Measurements from ENCODE around the gene TRABD2B. TPM values are rescaled to one million over a fixed set of nuclear protein-coding genes. Genes with fewer than 3 reads are reported as not detected.
A peak's percentile ranks its signal among the peaks of the same experiment; 100 is the strongest.

Gene TRABD2B
- total RNA-seq, 4 donors from 2014 or later = 0.05 to 0.15 (median 0.12) TPM

DNA sequence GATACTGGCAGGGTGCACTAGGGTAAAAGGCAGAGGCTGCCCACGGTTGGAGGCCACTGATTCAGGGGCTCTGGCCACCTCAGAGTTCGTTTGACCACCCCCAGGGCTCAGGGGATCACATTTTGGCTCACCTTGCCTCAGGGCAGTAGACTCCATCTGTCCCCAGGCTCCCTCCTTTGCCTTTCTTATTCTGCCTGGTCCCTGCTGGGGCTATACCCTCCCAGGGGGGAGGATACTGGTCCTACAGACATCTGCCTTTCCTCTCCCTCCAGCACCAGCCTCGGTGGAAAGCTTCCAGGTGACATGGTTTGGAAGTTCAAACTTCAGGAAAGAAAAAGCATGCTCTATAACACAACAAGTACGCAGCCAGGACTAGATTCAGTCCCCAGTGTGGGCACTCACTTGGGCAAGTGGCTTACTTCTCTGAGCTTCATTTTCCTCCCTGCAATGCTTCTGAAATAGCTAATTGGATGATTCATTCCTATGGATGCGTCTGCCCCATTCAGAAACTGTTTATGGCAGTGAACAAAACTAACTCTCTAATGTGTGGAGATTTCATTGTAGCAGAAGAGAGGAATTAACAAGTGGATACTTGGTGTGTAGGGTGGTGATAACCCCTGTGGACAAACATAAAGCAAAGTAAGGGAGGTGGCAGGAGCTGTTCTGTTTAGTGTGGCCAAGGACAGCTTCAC lies 154.8 kb downstream of the TRABD2B start:
- no peaks in the 10 kb centered on the region for H3K36me3 ChIP-seq
- H3K4me3 ChIP-seq = no peak overlapping the region
- in situ Hi-C loops (cut with MboI; ENCODE audit: low sequenced_read_pairs in 4 of 4) (no loop called here), intact Hi-C loops (cut with DNase I; ENCODE audit: low total_unique reads) (no loop called here)
- ATAC-seq (no peak), DNase-seq (no peak)
- TF ChIP-seq, protein P1, sequence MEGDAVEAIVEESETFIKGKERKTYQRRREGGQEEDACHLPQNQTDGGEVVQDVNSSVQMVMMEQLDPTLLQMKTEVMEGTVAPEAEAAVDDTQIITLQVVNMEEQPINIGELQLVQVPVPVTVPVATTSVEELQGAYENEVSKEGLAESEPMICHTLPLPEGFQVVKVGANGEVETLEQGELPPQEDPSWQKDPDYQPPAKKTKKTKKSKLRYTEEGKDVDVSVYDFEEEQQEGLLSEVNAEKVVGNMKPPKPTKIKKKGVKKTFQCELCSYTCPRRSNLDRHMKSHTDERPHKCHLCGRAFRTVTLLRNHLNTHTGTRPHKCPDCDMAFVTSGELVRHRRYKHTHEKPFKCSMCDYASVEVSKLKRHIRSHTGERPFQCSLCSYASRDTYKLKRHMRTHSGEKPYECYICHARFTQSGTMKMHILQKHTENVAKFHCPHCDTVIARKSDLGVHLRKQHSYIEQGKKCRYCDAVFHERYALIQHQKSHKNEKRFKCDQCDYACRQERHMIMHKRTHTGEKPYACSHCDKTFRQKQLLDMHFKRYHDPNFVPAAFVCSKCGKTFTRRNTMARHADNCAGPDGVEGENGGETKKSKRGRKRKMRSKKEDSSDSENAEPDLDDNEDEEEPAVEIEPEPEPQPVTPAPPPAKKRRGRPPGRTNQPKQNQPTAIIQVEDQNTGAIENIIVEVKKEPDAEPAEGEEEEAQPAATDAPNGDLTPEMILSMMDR (IDR thresholded peaks at IDR 0.05 in 4 of 5, conservative IDR thresholded peaks at IDR 0.05 in 1 of 5) = no peak
- TF ChIP-seq POLR2A (IDR thresholded peaks at IDR 0.05) = no peak
- H3K27me3 ChIP-seq = no peaks in the 10 kb centered on the region
- no peak overlapping the region for H3K27ac ChIP-seq
- no peaks in the 10 kb centered on the region for H3K4me1 ChIP-seq
- no peaks in the 10 kb centered on the region for H3K9me3 ChIP-seq

DNA sequence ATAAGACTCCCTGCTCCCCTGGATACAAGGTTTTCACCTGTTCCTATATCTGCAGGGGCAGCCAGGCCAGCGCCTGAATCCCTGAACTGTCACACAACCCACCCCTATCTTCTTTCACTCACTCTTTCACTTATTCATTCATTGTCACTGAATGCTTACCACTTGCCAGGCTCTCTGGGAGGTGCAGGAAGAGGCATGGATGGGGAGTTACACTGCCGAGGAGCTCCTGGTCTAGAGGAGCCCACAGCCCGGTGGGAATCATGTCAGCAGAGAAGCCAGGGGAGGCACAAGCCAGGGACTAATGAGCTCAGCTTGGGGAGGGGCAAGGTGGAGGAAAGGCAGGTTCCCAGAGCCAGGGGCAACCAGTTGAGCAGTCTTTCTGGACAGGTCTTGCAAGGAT lies 155.8 kb downstream of the TRABD2B start:
- no peaks in the 10 kb centered on the region for H3K36me3 ChIP-seq
- H3K4me1 ChIP-seq = no peaks in the 10 kb centered on the region
- no peaks in the 10 kb centered on the region for H3K27me3 ChIP-seq
- H3K9me3 ChIP-seq = no peaks in the 10 kb centered on the region
- H3K27ac ChIP-seq = no peak overlapping the region
- intact Hi-C loops (cut with DNase I; ENCODE audit: low total_unique reads) (no loop called here), in situ Hi-C loops (cut with MboI; ENCODE audit: low sequenced_read_pairs in 4 of 4) (no loop called here)
- DNase-seq (no peak), ATAC-seq (no peak)
- H3K4me3 ChIP-seq = no peak overlapping the region
- TF ChIP-seq, protein P1 (IDR thresholded peaks at IDR 0.05 in 4 of 5, conservative IDR thresholded peaks at IDR 0.05 in 1 of 5) = no peak
- no peak for TF ChIP-seq POLR2A (IDR thresholded peaks at IDR 0.05)

DNA sequence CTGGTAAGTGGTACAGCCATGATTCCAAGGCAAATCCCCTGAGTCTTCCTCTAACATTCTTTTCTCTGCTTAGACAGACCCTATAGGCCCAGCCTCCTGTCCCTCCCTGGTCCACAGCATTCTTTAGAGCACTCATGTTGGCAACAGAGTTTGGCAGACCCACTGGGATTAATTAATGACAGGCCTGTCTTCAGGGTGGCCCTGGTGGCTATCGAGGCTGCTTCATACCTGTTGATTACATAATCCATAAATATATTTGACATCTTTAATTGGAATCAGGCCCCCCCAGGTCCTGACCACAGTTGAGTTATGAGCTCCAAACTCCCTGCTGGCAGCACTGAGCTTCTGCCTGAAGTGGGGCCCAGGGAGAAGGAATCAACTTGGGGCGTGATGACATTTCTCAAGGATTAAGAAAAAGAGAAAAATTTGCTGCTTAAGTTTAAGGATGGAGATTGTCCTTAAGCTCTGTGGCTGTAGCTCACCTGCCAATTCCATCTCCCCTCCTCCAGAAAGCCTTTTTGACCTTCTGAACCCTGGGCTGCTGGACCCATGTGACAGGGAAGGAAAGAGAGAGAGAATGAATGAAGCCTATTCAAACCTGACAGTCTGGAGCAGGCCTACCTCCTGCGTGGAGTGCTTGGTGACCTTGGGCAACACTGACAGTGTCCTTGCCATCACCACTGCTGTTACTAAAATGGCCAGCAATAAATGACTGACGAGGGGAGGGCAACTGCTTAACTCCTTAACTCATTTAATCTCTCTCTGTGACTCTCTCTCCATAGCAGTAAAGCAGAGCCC lies 156.6 kb downstream of the TRABD2B start:
- intact Hi-C loops (cut with DNase I; ENCODE audit: low total_unique reads) (no loop called here), in situ Hi-C loops (cut with MboI; ENCODE audit: low sequenced_read_pairs in 4 of 4) (no loop called here)
- Histone ChIP-seq H3K4me1 (no peaks in the 10 kb centered on the region), H3K36me3 (no peaks in the 10 kb centered on the region), H3K9me3 (no peaks in the 10 kb centered on the region), H3K27me3 (no peaks in the 10 kb centered on the region), H3K4me3 (no peak overlapping the region), H3K27ac (no peak overlapping the region)
- TF ChIP-seq, protein P1 (IDR thresholded peaks at IDR 0.05 in 4 of 5, conservative IDR thresholded peaks at IDR 0.05 in 1 of 5) = no peak
- no peak for TF ChIP-seq POLR2A (IDR thresholded peaks at IDR 0.05)
- no peak for DNase-seq
- no peak for ATAC-seq

DNA sequence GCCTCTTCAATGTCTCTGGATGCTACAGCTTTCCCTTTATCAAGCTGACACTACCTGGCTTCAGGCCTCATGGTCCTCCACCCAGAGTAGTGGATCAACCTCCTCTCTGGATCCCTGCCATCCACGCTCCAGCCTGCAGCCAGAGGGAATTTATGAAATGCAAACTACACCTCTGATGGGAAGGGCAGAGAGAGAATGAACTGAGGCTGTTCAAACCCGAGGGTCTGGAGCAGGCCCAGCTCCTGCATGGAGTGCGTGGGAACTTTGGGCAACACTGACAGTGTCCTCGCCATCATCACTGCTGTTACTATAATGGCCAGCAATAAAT lies 157.8 kb downstream of the TRABD2B start:
- in situ Hi-C loops (cut with MboI; ENCODE audit: low sequenced_read_pairs in 4 of 4) = no loop called here
- Histone ChIP-seq H3K4me3 (no peak overlapping the region), H3K27ac (peak overlapping the region in 1 of 4 donors; percentile 60), H3K36me3 (no peaks in the 10 kb centered on the region), H3K27me3 (peaks cover 0 to 3% (median 0%) of the 10 kb centered on the region in 3 donors), H3K9me3 (no peaks in the 10 kb centered on the region), H3K4me1 (no peaks in the 10 kb centered on the region)
- no peak for ATAC-seq
- DNase-seq = no peak
- intact Hi-C loops (cut with DNase I; ENCODE audit: low total_unique reads) = no loop called here
- TF ChIP-seq, protein P1 (IDR thresholded peaks at IDR 0.05 in 4 of 5, conservative IDR thresholded peaks at IDR 0.05 in 1 of 5) = no peak
- no peak for TF ChIP-seq POLR2A (IDR thresholded peaks at IDR 0.05)
